Stimulated activated CD4-positive, alpha-beta T cell treated with anti-CD3 and anti-CD28 coated beads, Interleukin-15, amount 100 ng/mL, for 1 hour (primary cell): ENCODE measurements around the gene ATP11C.
"Not testable (repeated sequence)": the region's sequence is repeated elsewhere in the genome, so short reads cannot be mapped to it uniquely, and the experiment has no call there.

ENCODE experiments used
- DNase-seq, 2 donors: peaks; one replicate each; pipeline ENCODE4 v3.0.0-alpha.2; 2020; ENCODE audit warnings: low read depth in 1 of 2, low spot score in 1 of 2

ATP11C gene

DNA sequence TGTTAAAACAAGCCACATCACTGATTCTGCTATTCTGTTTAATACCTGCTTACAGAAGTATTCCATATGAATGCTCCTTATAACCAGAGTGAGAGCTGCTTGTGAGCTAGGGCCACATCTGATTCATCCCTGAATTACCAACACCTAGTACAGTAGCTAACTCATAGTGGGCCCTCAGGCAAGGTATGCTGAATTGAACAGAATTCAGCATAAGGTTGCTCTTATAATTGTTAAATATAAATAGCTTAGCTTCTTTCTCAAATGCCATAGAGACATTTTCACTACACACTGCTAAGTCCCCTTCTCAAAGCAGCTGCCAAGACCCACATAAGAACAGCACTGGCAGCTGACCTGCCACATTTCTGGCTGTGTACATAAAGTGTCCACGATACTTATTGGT, 197.9 kb downstream of the ATP11C start:
- DNase-seq, result no peak

DNA sequence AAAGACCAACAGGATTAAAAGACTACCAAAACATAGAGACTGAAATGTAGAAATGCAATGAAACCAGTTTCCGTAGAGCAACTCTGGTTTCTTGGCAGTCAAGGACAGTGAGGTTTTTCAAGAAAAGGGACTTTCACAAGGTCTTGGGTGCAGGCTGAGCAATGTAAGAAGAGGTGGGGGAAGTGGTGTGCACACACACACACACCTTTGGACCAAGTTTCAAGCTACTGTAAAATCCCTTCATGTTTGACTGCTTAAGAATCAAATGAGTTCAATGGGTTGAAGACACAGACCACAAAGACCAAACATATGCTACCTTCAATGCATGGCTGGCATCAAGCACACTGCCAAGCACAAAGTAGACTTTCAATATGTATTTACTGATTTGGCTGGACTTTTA, 207.1 kb downstream of the ATP11C start:
- DNase-seq, result no peak

DNA sequence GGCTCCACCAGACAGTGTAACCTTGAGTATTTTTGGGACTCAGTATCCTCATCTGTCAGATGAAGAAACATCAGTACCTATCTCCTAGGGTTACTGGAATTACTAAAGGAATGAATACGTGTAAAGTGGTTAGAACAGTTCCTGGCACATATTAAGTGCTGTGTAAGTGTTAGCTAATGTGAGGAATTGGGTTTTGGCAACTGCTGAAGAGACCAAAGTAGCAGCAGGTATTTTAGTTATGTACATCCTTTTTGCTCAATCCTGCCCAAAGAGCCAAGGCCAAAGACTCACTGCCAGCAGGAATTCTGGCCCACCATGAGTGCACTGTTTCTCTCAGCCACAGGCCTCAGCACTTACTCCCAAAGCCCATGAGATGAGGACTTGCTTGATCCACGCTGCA, 208.2 kb downstream of the ATP11C start:
- no peak for DNase-seq

DNA sequence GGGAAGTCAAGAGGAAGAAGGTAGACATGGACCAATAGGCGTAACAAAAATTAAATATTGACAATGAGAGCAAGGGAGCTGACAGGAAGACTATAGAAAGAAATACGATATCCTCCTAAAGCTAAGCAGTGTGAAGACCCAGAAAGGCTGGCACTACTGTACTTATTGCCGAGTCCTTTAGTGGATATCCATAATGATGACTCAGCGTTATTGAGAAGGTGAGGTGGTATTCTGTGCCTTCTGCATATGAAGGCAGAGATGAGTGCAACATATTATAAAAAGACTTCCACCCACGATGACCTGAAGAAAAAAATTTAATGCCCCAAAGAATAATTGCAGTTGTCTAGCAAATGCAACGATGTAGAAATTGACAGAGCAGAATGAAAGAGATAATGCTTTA, 211.9 kb downstream of the ATP11C start:
- DNase-seq, result no peak

DNA sequence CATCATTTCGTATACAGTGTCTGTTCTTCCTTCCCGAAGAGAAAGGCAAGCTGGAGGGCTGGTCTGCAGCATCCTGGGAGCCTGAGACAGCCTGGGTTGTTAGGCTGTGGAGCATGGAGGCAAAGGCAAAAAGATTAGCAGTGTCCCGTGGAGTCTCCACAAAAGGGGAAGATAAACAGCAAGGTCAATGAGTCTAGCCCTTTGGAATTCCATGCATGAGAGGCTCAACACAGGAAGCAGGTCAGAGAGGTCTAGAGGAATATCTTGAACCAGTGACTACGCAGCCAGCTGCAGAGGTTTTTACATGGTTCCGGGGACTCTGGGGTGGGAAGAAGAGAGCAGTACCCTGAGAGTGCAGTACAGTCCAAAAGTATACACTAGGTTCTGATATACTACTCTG, 212.7 kb downstream of the ATP11C start:
- no peak for DNase-seq

DNA sequence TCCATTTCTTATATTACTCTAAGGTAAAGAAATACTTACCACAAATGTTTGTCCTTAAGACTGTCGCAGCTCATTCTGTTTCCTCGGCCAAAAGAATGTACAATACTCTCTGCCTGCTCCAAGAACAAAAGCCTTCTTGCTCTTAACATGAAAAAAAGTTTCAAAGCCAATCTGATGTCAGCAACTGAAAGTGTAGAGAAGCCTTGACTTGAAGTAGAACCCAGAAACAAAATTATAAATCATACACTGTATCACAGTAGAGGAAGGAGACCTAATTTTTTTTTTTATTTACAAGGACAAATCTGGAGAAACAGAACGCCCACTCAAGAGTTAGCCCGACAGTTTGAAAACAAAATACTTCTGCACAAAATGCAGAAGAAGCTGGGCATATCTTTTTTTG, 224.8 kb downstream of the ATP11C start, which contains the start of gene MCF2:
Gene MCF2 (minus strand): TSS at position 101 of the 400 bp plus-strand sequence. CDS start 56,423 bp downstream, outside the sequence.
- DNase-seq, result no peak

DNA sequence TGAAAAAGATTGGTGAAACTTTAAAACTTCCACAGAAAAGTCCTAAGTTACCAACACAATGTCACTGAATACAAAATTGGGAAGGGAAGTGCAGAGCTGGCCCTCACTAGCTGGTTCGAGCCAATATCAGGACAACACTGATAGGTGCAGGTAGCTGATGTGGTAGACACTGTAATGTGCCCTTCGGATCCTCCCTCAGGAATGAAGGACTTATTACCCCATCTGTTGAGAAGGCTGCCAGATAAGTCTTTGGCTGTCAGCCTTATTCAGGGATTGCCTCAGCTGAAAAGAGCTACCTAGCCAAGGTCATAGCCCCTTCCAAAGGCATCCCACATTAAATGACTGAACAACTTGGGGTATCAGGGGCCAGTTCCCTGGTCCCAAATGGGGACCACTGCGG, 230.2 kb downstream of the ATP11C start:
- DNase-seq, result no peak

DNA sequence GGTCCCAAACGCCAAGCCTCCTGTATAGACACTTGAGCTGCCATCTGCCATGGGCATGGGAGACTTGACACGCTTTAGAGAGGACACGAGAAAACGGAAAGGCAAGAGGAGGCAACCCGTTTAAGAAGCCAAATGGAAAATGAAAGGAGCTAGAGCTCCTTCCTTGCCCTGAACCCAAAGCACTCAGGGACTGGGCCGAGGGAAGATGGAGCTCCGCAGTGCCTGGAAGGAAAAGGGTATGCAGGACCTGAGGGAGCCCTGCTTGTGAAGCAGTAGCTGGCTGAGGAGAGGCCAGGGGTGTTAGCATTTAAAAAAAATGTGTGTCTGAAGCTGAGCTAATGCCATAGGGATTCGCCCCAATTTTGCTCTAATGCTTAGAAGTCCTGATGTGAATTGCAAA, 239.9 kb downstream of the ATP11C start:
- no peak for DNase-seq

DNA sequence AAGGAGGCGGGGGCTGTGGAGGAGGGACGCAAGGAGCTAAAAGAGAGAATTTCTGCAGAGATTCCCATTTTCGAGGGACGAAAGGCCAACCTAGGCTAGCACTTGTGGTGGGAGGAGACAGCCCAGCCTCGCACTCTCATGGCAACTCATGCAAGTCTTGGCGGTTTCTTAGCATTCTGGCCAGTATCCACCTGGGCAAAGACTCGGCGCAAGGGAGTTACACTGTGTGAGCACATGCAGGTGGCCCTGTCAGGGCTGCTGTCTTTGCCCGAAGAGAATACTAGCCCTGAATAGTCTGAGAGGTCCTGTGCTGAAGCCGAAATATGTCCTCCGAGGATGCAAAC, 240.4 kb downstream of the ATP11C start:
- DNase-seq, result no peak

DNA sequence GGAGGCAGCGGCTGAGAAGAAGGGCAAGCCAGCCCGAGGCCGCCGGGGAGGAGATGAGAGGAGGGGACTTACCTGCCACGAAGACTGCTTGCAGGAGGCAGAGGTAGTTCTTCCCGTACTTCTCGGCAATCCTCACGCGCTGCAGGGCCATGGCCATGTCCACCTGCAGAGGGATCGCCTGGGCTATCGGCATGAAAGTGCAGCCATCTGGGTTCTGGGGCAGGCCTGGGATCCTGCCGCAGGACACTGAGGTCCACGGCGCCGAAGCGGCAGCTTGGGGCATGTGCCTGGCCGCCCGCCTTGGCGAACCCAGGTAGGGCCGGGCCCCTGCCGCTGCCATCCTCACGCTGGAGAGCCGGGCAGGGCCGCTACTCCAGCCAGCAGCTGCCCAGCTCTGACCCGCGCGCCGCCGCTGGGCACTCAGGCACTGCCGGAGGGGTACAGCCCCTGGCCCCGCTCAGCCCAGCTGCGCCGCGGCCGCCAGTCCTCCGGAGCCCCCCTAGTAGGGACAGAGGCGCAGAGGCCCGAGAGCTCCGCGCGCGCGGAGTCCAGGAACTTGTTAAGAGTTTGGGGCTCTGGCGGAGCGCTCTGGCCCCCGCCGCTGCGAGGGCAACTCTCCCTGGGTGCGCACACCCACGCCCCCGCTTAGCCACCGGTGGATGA, 240.9 kb downstream of the ATP11C start:
- no peak for DNase-seq

DNA sequence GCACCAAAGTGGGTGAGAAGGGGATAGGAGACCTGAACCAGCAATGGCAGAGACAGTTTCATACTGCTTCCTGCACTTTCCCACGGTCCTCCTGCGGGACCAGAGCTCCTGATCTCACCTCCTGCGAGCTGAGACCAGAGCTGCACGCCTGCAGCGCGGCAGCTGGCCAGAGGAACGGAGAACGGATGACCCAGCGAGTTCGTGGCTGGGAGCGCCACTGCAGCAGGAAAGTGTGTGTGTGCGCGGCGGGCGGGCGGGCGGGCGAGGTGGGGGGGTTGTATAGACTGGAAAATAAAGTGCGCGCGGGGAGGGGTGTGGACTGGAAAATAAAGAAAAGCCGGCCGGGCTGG, 241.4 kb downstream of the ATP11C start:
- no peak for DNase-seq

DNA sequence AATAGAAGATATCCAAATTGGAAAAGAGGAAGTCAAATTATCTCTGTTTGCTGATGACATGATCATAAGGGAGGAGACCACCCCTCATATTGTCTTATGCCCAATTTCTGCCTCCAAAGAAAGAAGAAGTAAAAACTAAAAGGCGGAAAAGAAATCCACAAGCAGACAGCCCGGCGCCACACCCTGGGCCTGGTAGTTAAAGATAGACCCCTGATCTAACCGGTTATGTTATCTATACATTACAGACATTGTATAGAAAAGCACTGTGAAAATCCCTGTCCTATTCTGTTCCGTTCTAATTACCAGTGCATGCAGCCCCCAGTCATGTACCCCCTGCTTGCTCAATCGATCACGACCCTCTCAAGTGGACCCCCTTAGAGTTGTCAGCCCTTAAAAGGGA, 247.7 kb downstream of the ATP11C start:
- not testable (repeated sequence) for DNase-seq

DNA sequence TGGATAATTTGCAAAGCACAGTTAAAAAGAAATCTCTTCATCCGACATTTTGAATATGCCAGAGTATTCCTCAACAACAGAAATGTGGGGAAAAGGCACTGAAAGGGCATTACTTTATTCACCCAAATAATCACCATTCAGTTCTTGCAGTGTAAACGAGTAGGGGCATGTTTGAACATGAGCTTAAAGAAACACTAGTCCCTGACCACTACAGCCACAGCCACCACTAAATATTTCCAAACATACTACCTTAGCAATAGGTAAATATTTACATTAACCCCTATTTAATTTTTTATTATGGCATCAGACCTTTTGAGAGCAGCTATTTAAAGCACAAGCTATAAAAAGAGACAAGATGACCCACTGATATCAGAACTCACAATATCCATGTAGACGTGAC, 252.5 kb downstream of the ATP11C start:
- DNase-seq, result no peak
